ENCODE data around the gene ZDHHC13. TPM values are rescaled to one million over a fixed set of nuclear protein-coding genes. Genes with fewer than 3 reads are reported as not detected.
A peak's percentile ranks its signal among the peaks of the same experiment; 100 is the strongest.

Gene ZDHHC13
- total and polyA plus RNA-seq, 2 of the 8 experiments (the other 6 are each of a cell fraction or from before 2014, with no cell fraction given): 22.4 to 24.1 TPM

DNA sequence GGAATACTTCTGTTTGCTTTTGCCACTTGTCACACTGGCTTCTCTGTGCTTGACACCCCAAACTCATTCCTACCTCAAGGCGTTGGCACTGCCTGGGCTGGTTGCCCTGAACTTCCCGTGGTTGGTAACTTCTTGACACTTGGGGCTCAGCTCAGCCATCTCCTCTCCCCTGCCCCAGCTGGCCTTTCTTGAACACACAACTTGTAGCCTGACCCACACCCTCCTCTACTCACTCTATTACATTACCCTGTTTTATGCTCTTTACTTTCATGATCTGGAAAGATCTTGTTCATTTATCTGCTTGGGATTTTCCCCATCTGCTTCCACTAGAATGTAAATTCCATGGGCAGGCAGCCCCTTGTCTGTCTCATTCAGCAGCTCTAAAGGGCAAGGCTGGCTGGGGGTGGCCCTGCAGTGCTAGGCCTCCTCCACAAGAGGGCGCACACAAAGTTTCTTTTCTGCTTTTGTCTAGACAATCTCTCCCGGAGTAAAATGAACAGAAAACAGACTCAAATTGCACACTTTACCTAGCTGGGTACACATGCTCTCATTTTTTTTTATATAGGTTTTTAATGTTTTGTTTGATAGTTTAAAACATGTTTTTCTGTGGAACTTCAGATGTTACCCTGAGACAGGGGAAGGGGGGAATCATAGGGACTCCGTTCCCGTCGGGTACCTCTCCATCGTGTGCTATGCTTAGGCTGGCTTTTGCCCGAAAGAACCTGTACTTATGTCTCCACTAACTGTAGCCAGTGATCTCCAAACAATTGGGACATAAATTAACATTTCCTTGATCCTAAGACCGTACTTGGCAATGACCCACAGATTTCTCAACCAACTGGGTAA lies 40.0 kb upstream of the ZDHHC13 start:
- H3K4me2 ChIP-seq (ENCODE audit: insufficient read depth in 1 of 2, low read depth in 2 of 2, low read length in 2 of 2): no peak overlapping the region
- no peak overlapping the region for H2AK5ac ChIP-seq (ENCODE audit: low read depth, low read length)
- H3K36me3 ChIP-seq (ENCODE audit: control insufficient read depth in 2 of 4, insufficient read depth in 4 of 4, low read length in 3 of 4): no peaks in the 10 kb centered on the region
- H4K91ac ChIP-seq (replicated peaks; ENCODE audit: insufficient read length, low read length): no peak overlapping the region
- peaks cover 2 to 8% (median 6%) of the 10 kb centered on the region in 4 experiments; a peak in 4 of 7 replicates for H3K4me1 ChIP-seq (replicated peaks in 1 of 4; ENCODE audit: control insufficient read depth in 3 of 4, insufficient read depth in 4 of 4, low read length in 3 of 4)
- ChIA-PET POLR2A (ENCODE audit: partially characterized antibody) (no interaction called here), CTCF (ENCODE audit: partially characterized antibody) (interaction anchor here (0.6 to 3.5 kb wide), 54 partner anchors 9 to 765 kb away, joined by 3 to 34 read pairs (median 4); partner anchors contain the start of genes MRGPRX2 and ZDHHC13)
- H2BK20ac ChIP-seq (ENCODE audit: low read length): no peak overlapping the region
- H3K23me2 ChIP-seq (ENCODE audit: low read depth, low read length): no peaks in the 10 kb centered on the region
- DNase-seq (ENCODE audit: low read depth in 1 of 2, low spot score in 2 of 2): peak in 1 of 2 experiments; percentile 91
- H3K4me3 ChIP-seq (ENCODE audit: extremely low read depth in 1 of 4, insufficient read depth in 2 of 4, low read depth in 3 of 4, low read length in 4 of 4): no peak overlapping the region
- 68% methylated on average over 10 of the region's 10 CpGs; no CpG with 5 or more reads in 1 of the 2 experiments for WGBS, 2 experiments (ENCODE audit: extremely low coverage in 1 of 2, insufficient coverage in 1 of 2, insufficient read length in 1 of 2, insufficient replicate concordance in 2 of 2, low coverage in 1 of 2, low lambda C conversion rate in 2 of 2, missing lambda C conversion rate in 1 of 2)
- FAIRE-seq: peak; percentile 78
- peak overlapping the region; percentile 5; the same call in 1 of the 2 replicates for H2BK12ac ChIP-seq (ENCODE audit: low read depth, low read length)
- no peak overlapping the region for H3K18ac ChIP-seq (ENCODE audit: extremely low read depth, low read length)
- no peak overlapping the region for H3K4ac ChIP-seq (replicated peaks; ENCODE audit: insufficient read length, low read depth, low read length)
- no peak overlapping the region for H3K56ac ChIP-seq (replicated peaks; ENCODE audit: insufficient read length, low read depth, low read length)
- TF ChIP-seq CHD2 (IDR thresholded peaks at IDR 0.05; ENCODE audit: low read length) (no peak), SIRT6 (IDR thresholded peaks at IDR 0.05; ENCODE audit: low read length) (no peak), CTBP2 (IDR thresholded peaks at IDR 0.05; ENCODE audit: borderline replicate concordance, insufficient read depth, insufficient read length, low read length) (no peak), RAD21 (IDR thresholded peaks at IDR 0.05 in 1 of 2, conservative IDR thresholded peaks at IDR 0.05 in 1 of 2; ENCODE audit: low read depth in 2 of 2, low read length in 2 of 2) (peak; percentile 60 to 72), FOSL1 (IDR thresholded peaks at IDR 0.05; ENCODE audit: insufficient read depth, low read depth, low read length) (no peak)
- TF ChIP-seq, protein P1, sequence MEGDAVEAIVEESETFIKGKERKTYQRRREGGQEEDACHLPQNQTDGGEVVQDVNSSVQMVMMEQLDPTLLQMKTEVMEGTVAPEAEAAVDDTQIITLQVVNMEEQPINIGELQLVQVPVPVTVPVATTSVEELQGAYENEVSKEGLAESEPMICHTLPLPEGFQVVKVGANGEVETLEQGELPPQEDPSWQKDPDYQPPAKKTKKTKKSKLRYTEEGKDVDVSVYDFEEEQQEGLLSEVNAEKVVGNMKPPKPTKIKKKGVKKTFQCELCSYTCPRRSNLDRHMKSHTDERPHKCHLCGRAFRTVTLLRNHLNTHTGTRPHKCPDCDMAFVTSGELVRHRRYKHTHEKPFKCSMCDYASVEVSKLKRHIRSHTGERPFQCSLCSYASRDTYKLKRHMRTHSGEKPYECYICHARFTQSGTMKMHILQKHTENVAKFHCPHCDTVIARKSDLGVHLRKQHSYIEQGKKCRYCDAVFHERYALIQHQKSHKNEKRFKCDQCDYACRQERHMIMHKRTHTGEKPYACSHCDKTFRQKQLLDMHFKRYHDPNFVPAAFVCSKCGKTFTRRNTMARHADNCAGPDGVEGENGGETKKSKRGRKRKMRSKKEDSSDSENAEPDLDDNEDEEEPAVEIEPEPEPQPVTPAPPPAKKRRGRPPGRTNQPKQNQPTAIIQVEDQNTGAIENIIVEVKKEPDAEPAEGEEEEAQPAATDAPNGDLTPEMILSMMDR (IDR thresholded peaks at IDR 0.05; ENCODE audit: control extremely low read depth in 1 of 3, insufficient read depth in 1 of 3, low read depth in 1 of 3, low read length in 3 of 3): peak; percentile 71 to 91 (median 86)
- H3K27ac ChIP-seq (ENCODE audit: low read depth, low read length): no peak overlapping the region
- no peak overlapping the region for H3K14ac ChIP-seq (ENCODE audit: insufficient read length)
- no peaks in the 10 kb centered on the region for H3K79me2 ChIP-seq (ENCODE audit: control insufficient read depth in 1 of 2, insufficient read depth in 2 of 2, low read length in 2 of 2)
- no peak overlapping the region for H2BK15ac ChIP-seq (ENCODE audit: low read length)
- no peak overlapping the region for H2BK5ac ChIP-seq (ENCODE audit: low read depth, low read length)
- no peak overlapping the region for H3K9ac ChIP-seq (replicated peaks in 1 of 4; ENCODE audit: extremely low read depth in 1 of 4, low read depth in 3 of 4, low read length in 3 of 4)
- H4K8ac ChIP-seq (ENCODE audit: extremely low read depth, insufficient read depth, low read length): no peak overlapping the region
- no peak overlapping the region for H4K5ac ChIP-seq (ENCODE audit: insufficient read length, low read depth, low read length)
- no peaks in the 10 kb centered on the region for H4K20me1 ChIP-seq (replicated peaks in 1 of 2; ENCODE audit: control insufficient read depth in 1 of 2, insufficient read depth in 2 of 2, low read length in 2 of 2)
- H2AFZ ChIP-seq (ENCODE audit: low read length): peak overlapping the region; percentile 49; the same call in 1 of the 2 replicates
- no peaks in the 10 kb centered on the region for H3K27me3 ChIP-seq (replicated peaks in 1 of 4; ENCODE audit: control insufficient read depth in 3 of 4, extremely low read depth in 1 of 4, insufficient read depth in 3 of 4, low read length in 3 of 4)
- no peaks in the 10 kb centered on the region for H3K79me1 ChIP-seq (ENCODE audit: low read depth, low read length)
- H3K23ac ChIP-seq (ENCODE audit: insufficient read length): no peak overlapping the region
- H3K9me3 ChIP-seq (ENCODE audit: insufficient read depth in 2 of 2, low read depth in 1 of 2, low read length in 1 of 2): no peaks in the 10 kb centered on the region
- H2BK120ac ChIP-seq (replicated peaks; ENCODE audit: low read depth, low read length): no peak overlapping the region
